HG03439 (cell line): Measurements from ENCODE around the gene ALKBH4.
"Not testable (repeated sequence)": the region's sequence is repeated elsewhere in the genome, so short reads cannot be mapped to it uniquely, and the experiment has no call there.

Experiments
- ATAC-seq: cut with Tn5 transposase; IDR thresholded peaks from one replicate; pipeline ENCODE4 v1.9.1; 2021; ENCODE audit warnings: mild to moderate bottlenecking, moderate library complexity; ENCODE audit not compliant: unreplicated experiment

The ALKBH4 gene

GRCh38 chr7:102455596-102455995 lies 9.1 kb downstream of the ALKBH4 start:
- ATAC-seq, result no peak

- not testable (repeated sequence) for ATAC-seq
These were observed 9.7 kb downstream of the ALKBH4 start for GRCh38 chr7:102454932-102455331.

GRCh38 chr7:102454468-102454867 lies 10.2 kb downstream of the ALKBH4 start:
- ATAC-seq, result no peak

GRCh38 chr7:102453319-102453718 lies 11.3 kb downstream of the ALKBH4 start:
- no peak for ATAC-seq

GRCh38 chr7:102452451-102452850 lies 12.2 kb downstream of the ALKBH4 start:
- no peak for ATAC-seq

GRCh38 chr7:102451371-102452054 lies 13.2 kb downstream of the ALKBH4 start:
- no peak for ATAC-seq

GRCh38 chr7:102450242-102450641 lies 14.4 kb downstream of the ALKBH4 start:
- ATAC-seq, result no peak

GRCh38 chr7:102449136-102449535 lies 15.5 kb downstream of the ALKBH4 start:
- no peak for ATAC-seq

GRCh38 chr7:102447311-102447710 lies 17.4 kb downstream of the ALKBH4 start:
- no peak for ATAC-seq

- ATAC-seq, result no peak
These were observed 18.1 kb downstream of the ALKBH4 start for GRCh38 chr7:102446387-102447156.

- no peak for ATAC-seq
These were observed 19.0 kb downstream of the ALKBH4 start for GRCh38 chr7:102445674-102446071.

GRCh38 chr7:102444961-102445673 lies 19.5 kb downstream of the ALKBH4 start:
- ATAC-seq, result peak; percentile 40

GRCh38 chr7:102439963-102440795 lies 24.5 kb downstream of the ALKBH4 start:
- no peak for ATAC-seq

GRCh38 chr7:102436118-102436517 lies 28.5 kb downstream of the ALKBH4 start:
- ATAC-seq, result no peak

GRCh38 chr7:102434039-102434486 lies 30.6 kb downstream of the ALKBH4 start:
- peak; percentile 6 for ATAC-seq

GRCh38 chr7:102433219-102434038 lies 31.2 kb downstream of the ALKBH4 start, which contains the start of gene ORAI2:
Gene ORAI2, plus strand, starts transcription at chr7:102433575. Its CDS starts 5,382 bp downstream, at chr7:102438957.
- ATAC-seq, result peak; percentile 44

- ATAC-seq, result peak; percentile 17
These were observed 32.0 kb downstream of the ALKBH4 start for GRCh38 chr7:102432442-102433218.

- ATAC-seq, result no peak
These were observed 32.9 kb downstream of the ALKBH4 start for GRCh38 chr7:102431617-102432298.
